Neural cell (in vitro differentiated cells): ENCODE measurements around the gene TNPO2. TPM values are rescaled to one million over a fixed set of nuclear protein-coding genes. Genes with fewer than 3 reads are reported as not detected.

Experiments
- H2AFZ ChIP-seq: fragments of 200-600, 300-800 bp; sonication (generic), shearing (Covaris generic); 2 replicates; pipeline ENCODE4 v1.6.0; 2014; ENCODE audit warnings: low read depth, mild to moderate bottlenecking, antibody characterized with exemption, low read length, moderate library complexity
- H3F3A ChIP-seq: fragments of 200-600 bp; shearing (Covaris generic); 2 replicates; pipeline ENCODE4 v1.6.1; 2016; ENCODE audit warnings: mild to moderate bottlenecking, moderate library complexity, mixed read lengths, antibody characterized with exemption, low read length; ENCODE audit not compliant: insufficient read depth, poor library complexity, severe bottlenecking
- H3K27ac ChIP-seq: fragments of 200-600, 300-800 bp; sonication (generic), shearing (Covaris generic); 2 replicates; pipeline ENCODE4 v1.5.1; 2014; ENCODE audit warnings: mild to moderate bottlenecking, low read length, moderate library complexity
- H3K27me3 ChIP-seq: fragments of 300-800, 200-600 bp; sonication (generic), shearing (Covaris generic); 2 replicates; pipeline ENCODE4 v1.6.0; 2014; ENCODE audit warnings: mild to moderate bottlenecking, low read depth, low read length, moderate library complexity; ENCODE audit not compliant: insufficient read depth
- H3K36me3 ChIP-seq: fragments of 300-800, 200-600 bp; sonication (generic), shearing (Covaris generic); 2 replicates; pipeline ENCODE4 v1.5.1; 2014; ENCODE audit warnings: mild to moderate bottlenecking, antibody characterized with exemption, low read length, moderate library complexity; ENCODE audit not compliant: insufficient read depth
- H3K4me2 ChIP-seq: fragments of 300-800, 200-600 bp; sonication (generic), shearing (Covaris generic); 2 replicates; pipeline ENCODE4 v1.6.0; 2014; ENCODE audit warnings: mild to moderate bottlenecking, low read length
- H3K4me3 ChIP-seq: fragments of 300-800, 200-600 bp; sonication (generic), shearing (Covaris generic); 2 replicates; pipeline ENCODE4 v1.5.1; 2014; ENCODE audit warnings: mild to moderate bottlenecking, low read length, moderate library complexity
- H3K79me2 ChIP-seq: fragments of 200-600 bp; shearing (Covaris generic); replicated peaks from 2 replicates; pipeline ENCODE4 v1.6.0; 2014; ENCODE audit warnings: mild to moderate bottlenecking, low read length, moderate library complexity; ENCODE audit not compliant: insufficient read depth
- H3K9ac ChIP-seq: fragments of 300-800, 200-600 bp; sonication (generic), shearing (Covaris generic); 2 replicates; pipeline ENCODE4 v1.6.1; 2016; ENCODE audit warnings: mild to moderate bottlenecking, low read length, mixed read lengths
- H3K9me2 ChIP-seq: fragments of 200-600 bp; shearing (Covaris generic); 2 replicates; pipeline ENCODE4 v1.6.1; 2016; ENCODE audit warnings: mild to moderate bottlenecking, low read length, mixed read lengths; ENCODE audit not compliant: insufficient read depth
- H3K9me3 ChIP-seq: fragments of 200-600, 300-800 bp; sonication (generic), shearing (Covaris generic); 2 replicates; pipeline ENCODE4 v1.6.1; 2016; ENCODE audit warnings: mild to moderate bottlenecking, mixed run types, low read length, moderate library complexity, mixed read lengths
- H4K20me1 ChIP-seq: fragments of 200-600 bp; shearing (Covaris generic); 2 replicates; pipeline ENCODE4 v1.6.1; 2016; ENCODE audit warnings: mild to moderate bottlenecking, mixed run types; ENCODE audit not compliant: insufficient read depth
- EP300 ChIP-seq: fragments of 450-650 bp; conservative IDR thresholded peaks from 2 replicates; pipeline ENCODE4 v1.6.1; 2014; ENCODE audit warnings: antibody characterized with exemption, mild to moderate bottlenecking, moderate library complexity; ENCODE audit not compliant: poor library complexity, severe bottlenecking
- EZH2 ChIP-seq: fragments of 200-600, 300-800 bp; shearing (Covaris generic), sonication (generic); IDR thresholded peaks from 2 replicates; pipeline ENCODE4 v1.6.1; 2014; ENCODE audit warnings: antibody characterized with exemption, low read length, borderline replicate concordance, mild to moderate bottlenecking; ENCODE audit not compliant: insufficient read depth, poor library complexity, severe bottlenecking
- MXI1 ChIP-seq: fragments of 450-650 bp; conservative IDR thresholded peaks from 2 replicates; pipeline ENCODE4 v1.6.1; 2014; ENCODE audit warnings: antibody characterized with exemption, mild to moderate bottlenecking; ENCODE audit not compliant: poor library complexity, severe bottlenecking
- POLR2AphosphoS5 ChIP-seq: IDR thresholded peaks from 2 replicates; pipeline ENCODE4 v1.6.1; 2012
- RAD21 ChIP-seq: fragments of 450-650 bp; conservative IDR thresholded peaks from 2 replicates; pipeline ENCODE4 v1.6.1; 2014; ENCODE audit warnings: antibody characterized with exemption, mild to moderate bottlenecking, moderate library complexity
- SMC3 ChIP-seq: fragments of 450-650 bp; conservative IDR thresholded peaks from 2 replicates; pipeline ENCODE4 v1.6.1; 2014; ENCODE audit warnings: antibody characterized with exemption, mild to moderate bottlenecking, moderate library complexity; ENCODE audit not compliant: poor library complexity
- TAF1 ChIP-seq: IDR thresholded peaks from 2 replicates; pipeline ENCODE4 v1.6.1; 2012; ENCODE audit warnings: low read depth
- polyA minus RNA-seq: library from RNA; depleted of rRNA, polyadenylated mRNA; stranded (reverse); fragments of >200 nt; gene quantifications from 2 replicates; pipeline ENCODE4 v1.2.3, GENCODE V29; 2014
- polyA plus RNA-seq: library from polyadenylated mRNA; depleted of rRNA; stranded (reverse); fragments of >200 nt; gene quantifications from 2 replicates; pipeline ENCODE4 v1.2.3, GENCODE V29; 2014
- TF ChIP-seq, protein P1 (sequence below): fragments of 450-650 bp; IDR thresholded peaks from 2 replicates; pipeline ENCODE4 v1.5.1; 2014; ENCODE audit warnings: antibody characterized with exemption, mild to moderate bottlenecking, moderate library complexity; ENCODE audit not compliant: poor library complexity, severe bottlenecking
- TF ChIP-seq, protein P2 (sequence below): IDR thresholded peaks from 2 replicates; pipeline ENCODE4 v1.6.1; 2012; ENCODE audit warnings: borderline replicate concordance

TNPO2 gene
- polyA plus RNA-seq (88.0 and 98.6 TPM in 2 replicates), polyA minus RNA-seq (112 TPM in 2 replicates)

DNA sequence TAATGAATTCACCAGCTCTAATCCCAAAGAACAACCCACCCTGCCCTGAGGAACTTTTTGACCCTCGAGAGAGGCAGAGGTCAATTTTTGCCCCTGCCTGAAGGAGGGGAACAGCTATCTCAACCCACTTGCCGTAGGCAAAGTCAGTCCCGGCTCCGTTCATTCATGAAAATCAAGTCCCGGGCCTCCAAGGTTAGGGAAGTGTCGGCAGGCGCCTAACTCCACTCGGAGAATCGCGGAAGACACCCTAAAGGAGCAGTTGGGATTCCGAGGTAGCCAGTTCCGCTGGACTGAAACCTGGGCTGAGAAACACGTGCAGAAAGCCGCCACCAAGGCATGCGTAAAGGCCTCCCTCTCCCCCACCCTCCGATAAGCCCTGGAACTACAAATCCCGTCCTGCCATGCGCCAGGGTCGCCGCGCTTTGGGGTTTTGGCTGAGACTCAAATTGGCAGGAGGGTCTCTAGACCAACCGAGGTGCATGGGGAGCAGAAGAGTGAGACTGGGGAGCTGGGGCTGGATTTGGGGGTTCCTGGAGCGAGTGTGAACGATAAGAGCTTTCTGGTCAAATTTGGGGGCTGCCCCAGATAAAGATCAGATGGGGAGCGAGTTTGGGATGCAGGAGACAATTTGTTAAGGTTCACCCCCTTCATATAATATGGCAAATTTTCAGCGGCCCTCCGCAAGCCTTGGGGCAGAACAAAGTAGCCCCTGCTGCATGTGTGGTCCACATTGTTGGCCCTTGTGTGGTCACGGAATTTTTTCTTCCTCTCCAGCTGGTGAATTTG lies at the start of gene TNPO2:
Gene TNPO2, minus strand, starts transcription at position 292 of the 786 bp plus-strand sequence. CDS start 2,955 bp downstream, outside the sequence.
- H3K36me3 ChIP-seq = no peaks in the 10 kb centered on the region
- H3K9me3 ChIP-seq = no peaks in the 10 kb centered on the region
- H4K20me1 ChIP-seq = no peaks in the 10 kb centered on the region
- H3F3A ChIP-seq = peaks cover 5% of the 10 kb centered on the region
- peaks cover 27% of the 10 kb centered on the region for H3K79me2 ChIP-seq
- H3K27ac ChIP-seq = peak within 1 kb of the TSS; percentile 87
- peak within 1 kb of the TSS; percentile 99 for H3K4me2 ChIP-seq
- H2AFZ ChIP-seq = peak within 1 kb of the TSS; percentile 77
- TF ChIP-seq POLR2AphosphoS5 (peak; percentile 25), TAF1 (no peak), SMC3 (no peak), MXI1 (peak; percentile 99)
- peak within 1 kb of the TSS; percentile 87 for H3K9ac ChIP-seq
- no peaks in the 10 kb centered on the region for H3K27me3 ChIP-seq
- H3K9me2 ChIP-seq = no peaks in the 10 kb centered on the region
- H3K4me3 ChIP-seq = peak within 1 kb of the TSS; percentile 85

DNA sequence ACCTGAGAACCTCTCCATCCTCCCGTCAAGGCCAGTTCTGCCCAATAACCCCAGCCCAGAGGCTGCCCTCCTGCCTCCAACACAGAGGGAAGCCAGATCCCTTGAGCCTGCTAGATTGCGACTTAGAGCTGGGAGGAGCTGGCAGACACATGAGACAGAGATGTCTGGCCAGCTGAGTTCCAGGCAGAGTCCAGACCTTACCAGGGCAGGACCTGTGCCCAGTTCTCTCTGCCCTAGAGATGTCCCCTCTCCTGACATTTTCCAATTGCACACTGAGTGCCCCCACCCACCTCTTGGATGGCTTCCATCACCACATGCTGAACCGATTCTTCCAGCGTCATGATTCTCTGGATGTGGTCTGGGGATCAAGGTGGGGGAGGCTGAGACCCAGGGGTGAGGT lies 48.6 kb upstream of the TNPO2 start:
- no peaks in the 10 kb centered on the region for H3K36me3 ChIP-seq
- TF ChIP-seq TAF1 (no peak), SMC3 (no peak), POLR2AphosphoS5 (no peak), EZH2 (no peak), EP300 (no peak), MXI1 (no peak), RAD21 (no peak)
- TF ChIP-seq, protein P1, sequence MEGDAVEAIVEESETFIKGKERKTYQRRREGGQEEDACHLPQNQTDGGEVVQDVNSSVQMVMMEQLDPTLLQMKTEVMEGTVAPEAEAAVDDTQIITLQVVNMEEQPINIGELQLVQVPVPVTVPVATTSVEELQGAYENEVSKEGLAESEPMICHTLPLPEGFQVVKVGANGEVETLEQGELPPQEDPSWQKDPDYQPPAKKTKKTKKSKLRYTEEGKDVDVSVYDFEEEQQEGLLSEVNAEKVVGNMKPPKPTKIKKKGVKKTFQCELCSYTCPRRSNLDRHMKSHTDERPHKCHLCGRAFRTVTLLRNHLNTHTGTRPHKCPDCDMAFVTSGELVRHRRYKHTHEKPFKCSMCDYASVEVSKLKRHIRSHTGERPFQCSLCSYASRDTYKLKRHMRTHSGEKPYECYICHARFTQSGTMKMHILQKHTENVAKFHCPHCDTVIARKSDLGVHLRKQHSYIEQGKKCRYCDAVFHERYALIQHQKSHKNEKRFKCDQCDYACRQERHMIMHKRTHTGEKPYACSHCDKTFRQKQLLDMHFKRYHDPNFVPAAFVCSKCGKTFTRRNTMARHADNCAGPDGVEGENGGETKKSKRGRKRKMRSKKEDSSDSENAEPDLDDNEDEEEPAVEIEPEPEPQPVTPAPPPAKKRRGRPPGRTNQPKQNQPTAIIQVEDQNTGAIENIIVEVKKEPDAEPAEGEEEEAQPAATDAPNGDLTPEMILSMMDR = no peak
- TF ChIP-seq, protein P2, sequence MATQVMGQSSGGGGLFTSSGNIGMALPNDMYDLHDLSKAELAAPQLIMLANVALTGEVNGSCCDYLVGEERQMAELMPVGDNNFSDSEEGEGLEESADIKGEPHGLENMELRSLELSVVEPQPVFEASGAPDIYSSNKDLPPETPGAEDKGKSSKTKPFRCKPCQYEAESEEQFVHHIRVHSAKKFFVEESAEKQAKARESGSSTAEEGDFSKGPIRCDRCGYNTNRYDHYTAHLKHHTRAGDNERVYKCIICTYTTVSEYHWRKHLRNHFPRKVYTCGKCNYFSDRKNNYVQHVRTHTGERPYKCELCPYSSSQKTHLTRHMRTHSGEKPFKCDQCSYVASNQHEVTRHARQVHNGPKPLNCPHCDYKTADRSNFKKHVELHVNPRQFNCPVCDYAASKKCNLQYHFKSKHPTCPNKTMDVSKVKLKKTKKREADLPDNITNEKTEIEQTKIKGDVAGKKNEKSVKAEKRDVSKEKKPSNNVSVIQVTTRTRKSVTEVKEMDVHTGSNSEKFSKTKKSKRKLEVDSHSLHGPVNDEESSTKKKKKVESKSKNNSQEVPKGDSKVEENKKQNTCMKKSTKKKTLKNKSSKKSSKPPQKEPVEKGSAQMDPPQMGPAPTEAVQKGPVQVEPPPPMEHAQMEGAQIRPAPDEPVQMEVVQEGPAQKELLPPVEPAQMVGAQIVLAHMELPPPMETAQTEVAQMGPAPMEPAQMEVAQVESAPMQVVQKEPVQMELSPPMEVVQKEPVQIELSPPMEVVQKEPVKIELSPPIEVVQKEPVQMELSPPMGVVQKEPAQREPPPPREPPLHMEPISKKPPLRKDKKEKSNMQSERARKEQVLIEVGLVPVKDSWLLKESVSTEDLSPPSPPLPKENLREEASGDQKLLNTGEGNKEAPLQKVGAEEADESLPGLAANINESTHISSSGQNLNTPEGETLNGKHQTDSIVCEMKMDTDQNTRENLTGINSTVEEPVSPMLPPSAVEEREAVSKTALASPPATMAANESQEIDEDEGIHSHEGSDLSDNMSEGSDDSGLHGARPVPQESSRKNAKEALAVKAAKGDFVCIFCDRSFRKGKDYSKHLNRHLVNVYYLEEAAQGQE = no peak
- H3K9ac ChIP-seq = no peak overlapping the region
- no peak overlapping the region for H3K4me2 ChIP-seq
- no peak overlapping the region for H2AFZ ChIP-seq
- no peak overlapping the region for H3K27ac ChIP-seq
- H3K9me3 ChIP-seq = no peaks in the 10 kb centered on the region
- H3K79me2 ChIP-seq = no peaks in the 10 kb centered on the region
- H3K27me3 ChIP-seq = no peaks in the 10 kb centered on the region
- H3F3A ChIP-seq = no peaks in the 10 kb centered on the region
- H3K4me3 ChIP-seq = no peak overlapping the region
- no peaks in the 10 kb centered on the region for H3K9me2 ChIP-seq
- H4K20me1 ChIP-seq = no peaks in the 10 kb centered on the region
